MCF 10A (cell line): ENCODE results near the gene NEURL4. TPM values are rescaled to one million over a fixed set of nuclear protein-coding genes. Genes with fewer than 3 reads are reported as not detected.

Experiments used
- BruUV-seq: library from RNA; stranded (reverse); fragments of 400-500 nt; replicated peaks from 2 replicates; lab custom pipeline; 2021; lab: Mats Ljungman, UMichigan
- CTCF ChIA-PET: fragments of 300-600 bp; sonication (Branson Sonifier 250); formaldehyde crosslinking; extraction: SDS; loops from one replicate; lab custom pipeline; 2021; ENCODE audit warnings: antibody characterized with exemption, inconsistent platforms; lab: Yijun Ruan, JAX
- POLR2A ChIA-PET: fragments of 300-600, 350-650 bp; sonication (Branson Sonifier 250); formaldehyde crosslinking; extraction: SDS; loops from one replicate; lab custom pipeline; 2020; ENCODE audit warnings: antibody characterized with exemption, inconsistent platforms; lab: Yijun Ruan, JAX
- DNase-seq: peaks from one replicate; pipeline ENCODE4 v3.0.0-alpha.2; 2018; ENCODE audit not compliant: unreplicated experiment
- H3K27ac Mint-ChIP-seq: one replicate; pipeline ENCODE4 v1.8.0; 2022; ENCODE audit warnings: mild to moderate bottlenecking, low read depth, mixed read lengths; ENCODE audit not compliant: unreplicated experiment
- H3K27me3 Mint-ChIP-seq: one replicate; pipeline ENCODE4 v1.8.0; 2022; ENCODE audit warnings: mixed read lengths; ENCODE audit not compliant: insufficient read depth, unreplicated experiment
- H3K36me3 Mint-ChIP-seq: one replicate; pipeline ENCODE4 v1.8.0; 2022; ENCODE audit warnings: mild to moderate bottlenecking, moderate library complexity, mixed read lengths; ENCODE audit not compliant: insufficient read depth, unreplicated experiment
- H3K4me1 Mint-ChIP-seq: one replicate; pipeline ENCODE4 v1.8.0; 2022; ENCODE audit warnings: mixed read lengths; ENCODE audit not compliant: insufficient read depth, unreplicated experiment
- H3K4me3 Mint-ChIP-seq: one replicate; pipeline ENCODE4 v1.8.0; 2022; ENCODE audit warnings: mild to moderate bottlenecking, moderate library complexity, mixed read lengths; ENCODE audit not compliant: unreplicated experiment
- H3K9me3 Mint-ChIP-seq: one replicate; pipeline ENCODE4 v1.8.0; 2022; ENCODE audit warnings: mixed read lengths; ENCODE audit not compliant: unreplicated experiment
- intact Hi-C: fragments of 100-400 bp; cut with micrococcal nuclease; formaldehyde crosslinking; loops from 2 replicates; pipeline ENCODE4 v1.14.1; 2022
- total RNA-seq: library from RNA; stranded (reverse); gene quantifications from 2 replicates; pipeline ENCODE4 v1.2.3, GENCODE V29; 2022
- TF ChIP-seq, protein P1 (sequence below): fragments of 200-600 bp; IDR thresholded peaks from one replicate; pipeline ENCODE4 v1.8.0; 2022; ENCODE audit warnings: antibody characterized with exemption, mild to moderate bottlenecking; ENCODE audit not compliant: unreplicated experiment

NEURL4 gene
- total RNA-seq, 1 experiment from 2014 or later, result 39.3 TPM

- ChIA-PET CTCF (interaction anchor here (0.7 kb wide), 1 partner anchor 10 kb away, joined by 3 read pairs; no protein-coding TSS in a partner anchor), POLR2A (no interaction called here)
- TF ChIP-seq, protein P1, sequence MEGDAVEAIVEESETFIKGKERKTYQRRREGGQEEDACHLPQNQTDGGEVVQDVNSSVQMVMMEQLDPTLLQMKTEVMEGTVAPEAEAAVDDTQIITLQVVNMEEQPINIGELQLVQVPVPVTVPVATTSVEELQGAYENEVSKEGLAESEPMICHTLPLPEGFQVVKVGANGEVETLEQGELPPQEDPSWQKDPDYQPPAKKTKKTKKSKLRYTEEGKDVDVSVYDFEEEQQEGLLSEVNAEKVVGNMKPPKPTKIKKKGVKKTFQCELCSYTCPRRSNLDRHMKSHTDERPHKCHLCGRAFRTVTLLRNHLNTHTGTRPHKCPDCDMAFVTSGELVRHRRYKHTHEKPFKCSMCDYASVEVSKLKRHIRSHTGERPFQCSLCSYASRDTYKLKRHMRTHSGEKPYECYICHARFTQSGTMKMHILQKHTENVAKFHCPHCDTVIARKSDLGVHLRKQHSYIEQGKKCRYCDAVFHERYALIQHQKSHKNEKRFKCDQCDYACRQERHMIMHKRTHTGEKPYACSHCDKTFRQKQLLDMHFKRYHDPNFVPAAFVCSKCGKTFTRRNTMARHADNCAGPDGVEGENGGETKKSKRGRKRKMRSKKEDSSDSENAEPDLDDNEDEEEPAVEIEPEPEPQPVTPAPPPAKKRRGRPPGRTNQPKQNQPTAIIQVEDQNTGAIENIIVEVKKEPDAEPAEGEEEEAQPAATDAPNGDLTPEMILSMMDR, result no peak
- H3K36me3 Mint-ChIP-seq, result peaks cover 5% of the 10 kb centered on the region
- no peak overlapping the region for H3K27ac Mint-ChIP-seq
- H3K4me3 Mint-ChIP-seq, result no peak overlapping the region
- DNase-seq, result no peak
- H3K9me3 Mint-ChIP-seq, result no peaks in the 10 kb centered on the region
- no TSS peak for BruUV-seq
- peaks cover 11% of the 10 kb centered on the region for H3K4me1 Mint-ChIP-seq
- intact Hi-C loops, result no loop called here
- H3K27me3 Mint-ChIP-seq, result peaks cover 22% of the 10 kb centered on the region
Measured at GRCh38 chr17:7290166-7290565, 39.0 kb downstream of the NEURL4 start.

GRCh38 chr17:7289256-7290032, 39.7 kb downstream of the NEURL4 start:
- Mint-ChIP-seq H3K36me3 (no peaks in the 10 kb centered on the region), H3K4me1 (peaks cover 11% of the 10 kb centered on the region), H3K27me3 (peaks cover 22% of the 10 kb centered on the region), H3K4me3 (no peak overlapping the region), H3K27ac (no peak overlapping the region), H3K9me3 (no peaks in the 10 kb centered on the region)
- ChIA-PET POLR2A (no interaction called here), CTCF (interaction anchor here (0.7 kb wide), 1 partner anchor 9 kb away, joined by 3 read pairs; no protein-coding TSS in a partner anchor)
- intact Hi-C loops, result no loop called here
- DNase-seq, result no peak
- TF ChIP-seq, protein P1, result no peak
- no TSS peak for BruUV-seq

DNA sequence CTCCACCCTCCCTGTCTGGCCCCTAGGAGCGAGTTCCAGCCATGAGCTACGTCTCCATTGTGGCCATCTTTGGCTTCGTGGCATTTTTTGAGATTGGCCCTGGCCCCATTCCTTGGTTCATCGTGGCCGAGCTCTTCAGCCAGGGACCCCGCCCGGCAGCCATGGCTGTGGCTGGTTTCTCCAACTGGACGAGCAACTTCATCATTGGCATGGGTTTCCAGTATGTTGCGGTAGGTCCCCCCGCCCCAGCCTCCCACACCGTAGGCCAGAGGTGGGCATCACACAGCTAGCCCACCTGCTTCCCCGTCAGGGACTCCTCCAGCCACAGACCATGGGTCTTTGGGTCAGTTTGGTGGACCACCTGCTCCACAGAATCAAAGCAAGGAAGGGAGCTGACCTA, 43.5 kb downstream of the NEURL4 start:
- no peak for DNase-seq
- H3K36me3 Mint-ChIP-seq, result no peaks in the 10 kb centered on the region
- ChIA-PET CTCF (interaction anchor here (0.7 to 2.9 kb wide), 2 partner anchors 11 to 15 kb away, joined by 3 to 15 read pairs; no protein-coding TSS in a partner anchor), POLR2A (interaction anchor here (0.5 to 1.3 kb wide), 3 partner anchors 10 to 66 kb away, joined by 3 to 4 read pairs (median 3); no protein-coding TSS in a partner anchor)
- no peak overlapping the region for H3K27ac Mint-ChIP-seq
- intact Hi-C loops, result no loop called here
- H3K9me3 Mint-ChIP-seq, result no peaks in the 10 kb centered on the region
- BruUV-seq, result no TSS peak
- H3K4me3 Mint-ChIP-seq, result no peak overlapping the region
- H3K27me3 Mint-ChIP-seq, result peaks cover 22% of the 10 kb centered on the region
- no peaks in the 10 kb centered on the region for H3K4me1 Mint-ChIP-seq
- TF ChIP-seq, protein P1, result no peak

DNA sequence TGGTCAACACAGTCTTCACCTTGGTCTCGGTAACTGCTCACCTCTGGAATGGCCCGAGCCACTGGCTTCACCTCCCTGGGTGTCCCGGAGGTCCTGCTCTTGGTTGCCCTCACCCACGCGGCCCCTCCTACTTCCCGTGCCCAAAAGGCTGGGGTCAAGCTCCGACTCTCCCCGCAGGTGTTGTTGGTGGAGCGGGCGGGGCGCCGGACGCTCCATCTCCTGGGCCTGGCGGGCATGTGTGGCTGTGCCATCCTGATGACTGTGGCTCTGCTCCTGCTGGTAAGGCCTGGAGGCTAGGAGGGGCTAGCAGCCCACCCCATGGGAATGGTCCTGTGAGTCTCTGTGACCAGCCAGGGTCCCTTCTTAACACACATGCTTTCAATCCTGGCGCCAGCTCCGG, 44.2 kb downstream of the NEURL4 start:
- TF ChIP-seq, protein P1, result no peak
- POLR2A ChIA-PET, result interaction anchor here (1.1 to 1.3 kb wide), 2 partner anchors 11 to 18 kb away, joined by 3 to 4 read pairs; no protein-coding TSS in a partner anchor
- BruUV-seq, result no TSS peak
- no peak overlapping the region for H3K4me3 Mint-ChIP-seq
- H3K4me1 Mint-ChIP-seq, result peaks cover 6% of the 10 kb centered on the region
- intact Hi-C loops, result no loop called here
- H3K27me3 Mint-ChIP-seq, result peaks cover 22% of the 10 kb centered on the region
- H3K9me3 Mint-ChIP-seq, result no peaks in the 10 kb centered on the region
- H3K27ac Mint-ChIP-seq, result no peak overlapping the region
- H3K36me3 Mint-ChIP-seq, result no peaks in the 10 kb centered on the region
- CTCF ChIA-PET, result interaction anchor here (2.9 kb wide), 1 partner anchor 11 kb away, joined by 15 read pairs; no protein-coding TSS in a partner anchor
- no peak for DNase-seq
